ENCODE measurements around the gene AURKA.

GRCh38 chr20:56386219-56386618 lies 5.8 kb downstream of the AURKA start:
- TF ChIP-seq, protein P1, sequence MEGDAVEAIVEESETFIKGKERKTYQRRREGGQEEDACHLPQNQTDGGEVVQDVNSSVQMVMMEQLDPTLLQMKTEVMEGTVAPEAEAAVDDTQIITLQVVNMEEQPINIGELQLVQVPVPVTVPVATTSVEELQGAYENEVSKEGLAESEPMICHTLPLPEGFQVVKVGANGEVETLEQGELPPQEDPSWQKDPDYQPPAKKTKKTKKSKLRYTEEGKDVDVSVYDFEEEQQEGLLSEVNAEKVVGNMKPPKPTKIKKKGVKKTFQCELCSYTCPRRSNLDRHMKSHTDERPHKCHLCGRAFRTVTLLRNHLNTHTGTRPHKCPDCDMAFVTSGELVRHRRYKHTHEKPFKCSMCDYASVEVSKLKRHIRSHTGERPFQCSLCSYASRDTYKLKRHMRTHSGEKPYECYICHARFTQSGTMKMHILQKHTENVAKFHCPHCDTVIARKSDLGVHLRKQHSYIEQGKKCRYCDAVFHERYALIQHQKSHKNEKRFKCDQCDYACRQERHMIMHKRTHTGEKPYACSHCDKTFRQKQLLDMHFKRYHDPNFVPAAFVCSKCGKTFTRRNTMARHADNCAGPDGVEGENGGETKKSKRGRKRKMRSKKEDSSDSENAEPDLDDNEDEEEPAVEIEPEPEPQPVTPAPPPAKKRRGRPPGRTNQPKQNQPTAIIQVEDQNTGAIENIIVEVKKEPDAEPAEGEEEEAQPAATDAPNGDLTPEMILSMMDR (IDR thresholded peaks at IDR 0.05; ENCODE audit: insufficient read depth, low read depth, low read length), result no peak
- TF ChIP-seq EZH2 (IDR thresholded peaks at IDR 0.05; ENCODE audit: insufficient read depth, low read length), result no peak
